HepG2 (cell line): ENCODE data around the gene PSMD1. TPM values are rescaled to one million over a fixed set of nuclear protein-coding genes. Genes with fewer than 3 reads are reported as not detected.
A peak's percentile ranks its signal among the peaks of the same experiment; 100 is the strongest.

Source experiments
- AKAP8 ChIP-seq: sonication (generic); formaldehyde crosslinking; IDR thresholded peaks from 2 replicates; pipeline ENCODE4 v1.5.1; 2020; ENCODE audit warnings: mild to moderate bottlenecking, missing genetic modification reagents
- CBX2 ChIP-seq, 2 experiments: fragments of 200-600 bp in 1 of 2; sonication (generic); formaldehyde crosslinking in 1 of 2; IDR thresholded peaks; 2 replicates each; pipeline versions ENCODE4 v1.7.0 to v1.8.1; 2018 to 2022; ENCODE audit warnings: low read depth in 2 of 2, low read length in 1 of 2, mild to moderate bottlenecking in 1 of 2, missing genetic modification reagents in 1 of 2
- EZH2 ChIP-seq: conservative IDR thresholded peaks from 2 replicates; pipeline ENCODE4 v1.6.1; 2012; ENCODE audit warnings: mild to moderate bottlenecking, low read depth, low read length, moderate library complexity
- GABPA ChIP-seq, 2 experiments: IDR thresholded peaks; 2 replicates each; pipeline ENCODE4 v1.6.1; 2011 to 2016; ENCODE audit warnings: low read depth in 2 of 2, low read length in 1 of 2, missing biosample characterization in 1 of 2, missing genetic modification characterization in 1 of 2
- HOMEZ ChIP-seq: IDR thresholded peaks from 2 replicates; pipeline ENCODE4 v1.6.1; 2016; ENCODE audit warnings: low read depth
- KDM3A ChIP-seq: IDR thresholded peaks from 2 replicates; pipeline ENCODE4 v1.6.1; 2018; ENCODE audit warnings: low read depth, missing compliant biosample characterization
- MED1 ChIP-seq: sonication (generic); formaldehyde crosslinking; IDR thresholded peaks from 2 replicates; pipeline ENCODE4 v1.4.0; 2020; ENCODE audit warnings: missing genetic modification reagents
- RBM22 ChIP-seq: fragments of 200-400 bp; formaldehyde crosslinking; optimal IDR thresholded peaks from 2 replicates; pipeline ENCODE3; 2017; ENCODE audit warnings: mild to moderate bottlenecking, low read length, moderate library complexity
- RBM39 ChIP-seq: fragments of 200-400 bp; formaldehyde crosslinking; IDR thresholded peaks from one replicate; pipeline ENCODE4 v1.6.1; 2018; ENCODE audit warnings: antibody characterized with exemption, mild to moderate bottlenecking, low read depth, low read length; ENCODE audit not compliant: poor library complexity, severe bottlenecking
- RXRA ChIP-seq: sonication (generic); formaldehyde crosslinking; IDR thresholded peaks from 2 replicates; pipeline ENCODE4 v1.5.1; 2020; ENCODE audit warnings: missing genetic modification reagents
- SAFB2 ChIP-seq: sonication (generic); formaldehyde crosslinking; IDR thresholded peaks from 2 replicates; pipeline ENCODE4 v1.5.1; 2020; ENCODE audit warnings: missing genetic modification reagents, low read depth, mild to moderate bottlenecking, borderline replicate concordance
- SP5 ChIP-seq: IDR thresholded peaks from 2 replicates; pipeline ENCODE4 v1.6.1; 2016; ENCODE audit warnings: low read depth, borderline replicate concordance
- SRY ChIP-seq: sonication (generic); formaldehyde crosslinking; IDR thresholded peaks from 2 replicates; pipeline ENCODE4 v1.8.0; 2022; ENCODE audit warnings: mild to moderate bottlenecking, missing genetic modification reagents
- TAF15 ChIP-seq: fragments of 200-400 bp; formaldehyde crosslinking; IDR thresholded peaks from one replicate; pipeline ENCODE4 v1.6.1; 2018; ENCODE audit warnings: mild to moderate bottlenecking, low read depth, low read length; ENCODE audit not compliant: poor library complexity, severe bottlenecking
- TOPORS ChIP-seq: sonication (generic); formaldehyde crosslinking; IDR thresholded peaks from 2 replicates; pipeline ENCODE4 v1.8.0; 2023; ENCODE audit warnings: mild to moderate bottlenecking, missing genetic modification reagents
- TRAFD1 ChIP-seq: sonication (generic); formaldehyde crosslinking; IDR thresholded peaks from 2 replicates; pipeline ENCODE4 v1.5.1; 2020; ENCODE audit warnings: missing genetic modification reagents, mild to moderate bottlenecking, borderline replicate concordance
- ZBTB8A ChIP-seq: sonication (generic); formaldehyde crosslinking; IDR thresholded peaks from 2 replicates; pipeline ENCODE4 v1.4.0; 2020; ENCODE audit warnings: mild to moderate bottlenecking, low read depth, missing genetic modification reagents, borderline replicate concordance
- ZNF441 ChIP-seq: sonication (generic); formaldehyde crosslinking; IDR thresholded peaks from 2 replicates; pipeline ENCODE4 v1.7.0; 2021; ENCODE audit warnings: missing genetic modification reagents, borderline replicate concordance
- ZNF501 ChIP-seq: sonication (generic); formaldehyde crosslinking; IDR thresholded peaks from 2 replicates; pipeline ENCODE4 v1.5.1; 2020; ENCODE audit warnings: mild to moderate bottlenecking, moderate library complexity, missing genetic modification reagents
- ZNF556 ChIP-seq: sonication (generic); formaldehyde crosslinking; IDR thresholded peaks from 2 replicates; pipeline ENCODE4 v1.4.0; 2020; ENCODE audit warnings: mild to moderate bottlenecking, missing genetic modification reagents, borderline replicate concordance
- ZNF616 ChIP-seq: sonication (generic); formaldehyde crosslinking; IDR thresholded peaks from 2 replicates; pipeline ENCODE4 v1.5.0; 2020; ENCODE audit warnings: low read depth, mild to moderate bottlenecking, missing genetic modification reagents
- ZZZ3 ChIP-seq: sonication (generic); formaldehyde crosslinking; IDR thresholded peaks from 2 replicates; pipeline ENCODE4 v1.4.0; 2020; ENCODE audit warnings: missing genetic modification reagents, mild to moderate bottlenecking, borderline replicate concordance
- polyA plus RNA-seq, 8 experiments: library from polyadenylated mRNA; depleted of rRNA in 3 of 8; stranded (reverse) in 7 of 8; unstranded in 1 of 8; fragments of >200 nt; fragmentation: Illumina TruSeq in 4 of 8; extraction: Trizol in 4 of 8; gene quantifications; 2 replicates each; pipeline versions ENCODE4 v1.2.1 to v1.2.3, GENCODE V29; 2011 to 2016; ENCODE audit warnings: low read depth in 4 of 8, missing spikeins in 1 of 8, mixed read lengths in 1 of 8; ENCODE audit not compliant: insufficient read depth in 1 of 8
- total RNA-seq, 5 experiments: library from RNA; depleted of rRNA; stranded (reverse); fragments of >200 nt; fragmentation: Illumina TruSeq; extraction: Trizol; gene quantifications; 2 replicates each; pipeline ENCODE4 v1.2.3, GENCODE V29; 2016; ENCODE audit warnings: low read depth in 1 of 5
- TF ChIP-seq, protein P1 (sequence below): sonication (generic); formaldehyde crosslinking; IDR thresholded peaks from 2 replicates; pipeline ENCODE4 v1.8.0; 2022; ENCODE audit warnings: mild to moderate bottlenecking, missing genetic modification reagents, moderate library complexity
- TF ChIP-seq, protein P2 (sequence below): sonication (generic); formaldehyde crosslinking; conservative IDR thresholded peaks from 2 replicates; pipeline ENCODE4 v1.4.0; 2020; ENCODE audit warnings: missing genetic modification reagents

The PSMD1 gene
- total and polyA plus RNA-seq, 2 of the 13 experiments (the other 11 are each of a cell fraction or from before 2014, with no cell fraction given) = 136 to 191 TPM

GRCh38 chr2:231033147-231034132, 23.2 kb upstream of the PSMD1 start (continued):
- TF ChIP-seq TRAFD1 (CRISPR knock-in tag) (no peak), RBM39 (no peak), SRY (no peak), ZNF501 (CRISPR knock-in tag) (peak; percentile 45; the same call in 1 of the 2 replicates), ZZZ3 (CRISPR knock-in tag) (no peak), RXRA (no peak; the same call in 1 of the 2 replicates), SAFB2 (CRISPR knock-in tag) (no peak; the same call in 1 of the 2 replicates), RBM22 (no peak), HOMEZ (CRISPR knock-in tag) (no peak), CBX2 (IDR thresholded peaks at IDR 0.05; ENCODE audit: low read depth, low read length) (no peak), CBX2 (CRISPR knock-in tag; IDR thresholded peaks at IDR 0.05; ENCODE audit: low read depth) (no peak), ZNF616 (no peak), AKAP8 (CRISPR knock-in tag) (no peak), SP5 (CRISPR knock-in tag) (no peak), EZH2 (no peak), KDM3A (CRISPR knock-in tag) (no peak), ZNF441 (CRISPR knock-in tag) (no peak), ZBTB8A (CRISPR knock-in tag) (no peak), MED1 (CRISPR knock-in tag) (0 out of 2 replicates have a peak, but pooled peaks have one; percentile 14), GABPA (IDR thresholded peaks at IDR 0.05; ENCODE audit: low read depth, low read length) (no peak), GABPA (CRISPR knock-in tag; IDR thresholded peaks at IDR 0.05; ENCODE audit: low read depth) (no peak), TAF15 (no peak), TOPORS (no peak), ZNF556 (CRISPR knock-in tag) (no peak)
- TF ChIP-seq, protein P1, sequence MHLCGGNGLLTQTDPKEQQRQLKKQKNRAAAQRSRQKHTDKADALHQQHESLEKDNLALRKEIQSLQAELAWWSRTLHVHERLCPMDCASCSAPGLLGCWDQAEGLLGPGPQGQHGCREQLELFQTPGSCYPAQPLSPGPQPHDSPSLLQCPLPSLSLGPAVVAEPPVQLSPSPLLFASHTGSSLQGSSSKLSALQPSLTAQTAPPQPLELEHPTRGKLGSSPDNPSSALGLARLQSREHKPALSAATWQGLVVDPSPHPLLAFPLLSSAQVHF (CRISPR knock-in tag) = no peak
- TF ChIP-seq, protein P2, sequence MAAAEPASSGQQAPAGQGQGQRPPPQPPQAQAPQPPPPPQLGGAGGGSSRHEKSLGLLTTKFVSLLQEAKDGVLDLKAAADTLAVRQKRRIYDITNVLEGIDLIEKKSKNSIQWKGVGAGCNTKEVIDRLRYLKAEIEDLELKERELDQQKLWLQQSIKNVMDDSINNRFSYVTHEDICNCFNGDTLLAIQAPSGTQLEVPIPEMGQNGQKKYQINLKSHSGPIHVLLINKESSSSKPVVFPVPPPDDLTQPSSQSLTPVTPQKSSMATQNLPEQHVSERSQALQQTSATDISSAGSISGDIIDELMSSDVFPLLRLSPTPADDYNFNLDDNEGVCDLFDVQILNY (CRISPR knock-in tag) = no peak
